NCI-H2196 (cell line): ENCODE data around the gene SLC39A7.

Source experiments
- DNase-seq: peaks from one replicate; lab custom pipeline; 2025; ENCODE audit not compliant: unreplicated experiment; lab: John Stamatoyannopoulos, UW

The SLC39A7 gene

DNA sequence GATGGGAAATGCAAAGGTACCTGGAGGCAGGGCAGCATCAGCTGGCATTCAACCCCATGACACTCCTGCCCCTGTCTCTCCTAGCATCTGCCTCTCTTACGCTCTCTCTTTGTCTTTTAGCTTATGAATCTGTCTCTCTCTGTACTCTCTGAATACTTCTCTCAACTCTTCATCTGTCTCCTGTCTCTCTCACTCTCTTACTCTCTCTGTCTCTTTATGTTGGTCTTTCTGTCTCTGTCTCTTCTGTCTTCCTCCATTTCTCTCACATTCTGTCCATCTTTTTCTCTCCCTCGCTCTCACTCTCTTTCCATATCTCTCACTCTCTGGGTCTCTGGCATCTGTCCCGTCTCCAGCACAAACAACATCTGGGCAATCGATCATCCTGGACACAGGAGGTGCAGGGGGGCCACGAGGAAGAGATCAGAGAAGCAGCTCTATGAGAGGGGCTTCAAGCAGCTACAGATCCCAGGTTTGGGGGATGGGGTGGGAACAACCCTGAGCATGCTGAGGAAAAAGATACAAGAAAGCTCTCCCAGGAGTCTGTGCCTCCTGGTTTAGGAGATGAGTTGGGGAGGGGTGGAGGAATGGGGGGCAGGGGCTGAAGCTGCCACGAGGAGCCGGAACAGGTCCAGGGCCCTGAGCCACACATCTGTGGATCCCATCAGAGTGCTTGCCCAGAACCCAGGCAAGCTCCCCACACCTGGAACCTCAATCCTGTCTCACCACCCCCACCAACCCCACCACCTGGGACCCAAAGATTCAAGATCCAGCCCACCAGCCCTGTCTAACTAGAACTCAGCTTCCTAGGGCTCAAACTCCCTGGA, 10.8 kb upstream of the SLC39A7 start:
- DNase-seq, result no peak

DNA sequence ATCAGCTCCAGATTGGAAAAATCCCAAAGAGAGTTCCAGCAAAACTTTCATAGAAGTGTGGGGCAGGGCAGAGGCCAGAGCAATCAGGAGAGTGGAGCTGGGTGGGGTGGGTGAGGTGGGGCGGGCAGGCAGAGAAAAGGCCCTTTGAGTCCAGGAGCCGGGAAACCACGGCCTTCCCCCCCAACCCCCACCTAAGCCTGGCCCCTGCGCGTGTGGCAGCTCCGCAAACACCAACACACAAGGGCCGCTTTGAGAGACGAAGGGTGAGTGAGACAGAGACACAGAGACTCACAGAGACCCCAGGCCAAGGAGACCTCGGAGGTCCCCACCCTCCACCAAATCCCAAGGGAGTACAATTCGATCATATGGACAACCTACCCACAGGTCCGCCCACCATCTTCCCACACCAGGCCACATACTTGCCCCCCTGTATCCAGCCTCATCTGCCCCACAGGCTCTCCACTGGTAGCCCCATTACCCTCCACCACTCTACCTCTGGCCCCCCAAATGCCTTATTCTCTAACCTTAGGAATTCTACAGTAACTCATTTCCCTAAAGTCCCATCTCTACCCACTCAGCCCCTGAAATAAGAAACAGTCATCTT, 10.1 kb upstream of the SLC39A7 start:
- no peak for DNase-seq

DNA sequence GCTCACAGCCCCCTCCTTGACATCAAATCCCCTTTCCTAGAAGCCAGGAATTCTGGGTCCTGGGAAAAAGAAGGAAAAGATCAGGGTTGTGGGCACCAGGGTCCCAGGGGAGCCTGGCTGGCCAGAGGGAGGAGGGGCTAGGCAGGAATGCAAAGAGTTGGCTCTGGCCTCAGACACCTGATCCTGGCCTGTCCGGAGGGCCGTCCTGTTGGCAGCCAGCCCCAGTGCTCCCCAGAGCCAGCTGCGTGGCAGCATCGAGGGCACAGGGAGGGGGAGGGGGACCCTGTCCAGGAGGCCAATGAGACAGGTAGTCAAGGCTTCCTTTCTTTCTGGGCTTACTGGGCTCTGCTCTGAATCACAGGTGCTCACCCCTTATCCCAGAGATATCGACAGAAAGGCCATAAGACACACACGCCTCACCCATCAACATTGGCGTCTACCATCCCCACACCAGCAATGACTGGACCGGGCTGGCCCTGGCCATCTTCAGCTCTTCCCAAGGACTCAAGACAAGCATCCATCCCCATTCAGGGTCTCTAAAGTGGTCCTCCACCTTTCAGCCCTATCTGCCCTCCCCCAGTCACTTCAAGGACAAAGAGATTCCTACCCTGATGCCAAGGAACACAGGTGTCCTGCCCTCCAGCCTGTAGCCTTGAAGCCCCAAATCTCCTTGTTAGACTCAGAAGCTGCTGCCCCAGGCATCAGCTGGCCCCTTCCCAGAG, 9.1 kb upstream of the SLC39A7 start:
- DNase-seq, result peak; percentile 88

DNA sequence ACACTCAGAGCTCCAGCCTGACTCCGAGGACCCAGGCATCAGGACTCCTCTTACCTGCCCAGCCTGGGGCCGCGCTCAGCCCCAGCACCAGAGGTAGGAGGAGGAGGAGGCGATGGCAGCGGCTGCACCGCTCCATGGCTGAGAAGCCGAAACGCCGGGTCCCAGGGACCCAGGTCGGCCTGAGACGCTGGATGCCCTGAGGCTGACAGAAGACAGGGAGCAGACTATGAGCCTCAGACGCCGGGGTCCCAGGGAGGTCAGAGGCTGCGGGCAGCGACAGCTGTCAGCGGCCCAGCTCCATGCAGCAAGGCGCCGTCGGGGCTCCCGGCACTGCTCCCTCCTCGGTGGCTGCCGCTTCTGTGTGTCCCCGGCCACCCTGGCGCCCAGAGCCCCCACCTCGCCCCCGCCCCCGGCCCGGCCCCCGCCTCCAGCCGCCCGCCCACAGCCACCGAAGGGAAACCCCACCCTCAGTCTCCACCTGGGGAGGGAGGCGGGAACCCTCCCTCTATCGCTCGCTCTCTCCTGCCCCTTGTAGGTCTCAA, 8.5 kb upstream of the SLC39A7 start, which contains the start of gene COL11A2:
Gene COL11A2 (minus strand): TSS at position 363 of the 542 bp plus-strand sequence. CDS start 227 bp downstream, at position 136.
- DNase-seq, result no peak

- no peak for DNase-seq
Observed at GRCh38 chr6:33192671-33193602, 7.7 kb upstream of the SLC39A7 start.

DNA sequence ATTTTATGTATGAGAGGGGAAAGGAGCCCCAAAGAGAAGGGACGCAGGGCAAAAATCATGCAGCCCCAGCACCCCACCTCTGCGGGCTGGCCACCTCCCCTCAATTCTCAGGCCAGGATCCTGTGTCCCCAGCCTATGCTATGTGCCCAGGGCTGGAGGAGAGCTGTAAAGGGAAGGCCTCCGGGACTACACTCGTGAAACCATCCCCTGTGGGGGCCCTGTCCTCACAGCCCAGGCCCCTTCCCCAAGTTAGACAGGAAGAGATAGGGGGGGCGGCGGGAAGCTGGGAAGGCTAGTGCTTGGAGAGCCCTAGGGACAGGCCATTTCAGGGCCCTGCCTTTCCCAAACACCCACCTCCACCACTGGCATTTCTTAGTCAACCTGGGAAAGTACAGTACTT, 7.0 kb upstream of the SLC39A7 start:
- no peak for DNase-seq

- no peak for DNase-seq
Observed at GRCh38 chr6:33194431-33194979, 6.2 kb upstream of the SLC39A7 start.

GRCh38 chr6:33195304-33196165, 5.1 kb upstream of the SLC39A7 start:
- no peak for DNase-seq

- DNase-seq, result peak; percentile 93
Observed at GRCh38 chr6:33197431-33198048, 3.1 kb upstream of the SLC39A7 start.

GRCh38 chr6:33198159-33198852, 2.4 kb upstream of the SLC39A7 start:
- no peak for DNase-seq

GRCh38 chr6:33198853-33199436, 1.7 kb upstream of the SLC39A7 start:
- no peak for DNase-seq

GRCh38 chr6:33199687-33200218, 914 bp upstream of the SLC39A7 start:
- DNase-seq, result peak; percentile 92

GRCh38 chr6:33201147-33201545, 479 bp downstream of the SLC39A7 start:
- DNase-seq, result no peak

DNA sequence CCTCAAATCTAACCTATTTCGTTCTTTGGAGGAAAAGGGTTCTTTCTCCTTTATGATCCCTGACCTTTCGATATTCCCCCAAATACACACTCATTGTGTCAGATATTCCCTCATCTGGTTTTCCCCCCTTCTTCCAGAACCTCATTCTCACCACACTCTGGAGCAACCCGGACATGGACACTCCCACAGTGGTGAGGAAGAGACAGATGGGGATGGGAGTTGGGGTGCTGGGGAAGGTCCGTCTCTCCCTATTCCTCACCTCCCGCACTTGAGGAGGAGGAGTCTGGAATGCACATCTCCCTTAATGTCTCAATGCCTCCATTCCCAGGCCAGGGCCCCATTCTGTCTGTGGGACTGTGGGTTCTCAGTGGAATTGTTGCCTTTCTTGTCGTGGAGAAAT, 1.3 kb downstream of the SLC39A7 start:
- no peak for DNase-seq

DNA sequence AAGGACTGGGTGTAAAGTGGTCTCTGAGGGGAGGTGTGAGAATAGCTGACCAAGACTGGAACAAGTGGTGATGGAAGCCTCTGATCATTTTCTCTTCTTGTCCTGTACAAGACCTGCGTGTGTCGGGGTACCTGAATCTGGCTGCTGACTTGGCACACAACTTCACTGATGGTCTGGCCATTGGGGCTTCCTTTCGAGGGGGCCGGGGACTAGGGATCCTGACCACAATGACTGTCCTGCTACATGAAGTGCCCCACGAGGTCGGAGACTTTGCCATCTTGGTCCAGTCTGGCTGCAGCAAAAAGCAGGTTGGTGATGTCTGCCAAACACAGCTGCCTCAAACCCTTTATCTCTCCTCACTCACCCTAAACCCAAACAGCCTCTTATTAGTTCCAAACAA, 2.1 kb downstream of the SLC39A7 start:
- no peak for DNase-seq

GRCh38 chr6:33203443-33204164, 2.9 kb downstream of the SLC39A7 start:
- DNase-seq, result no peak

DNA sequence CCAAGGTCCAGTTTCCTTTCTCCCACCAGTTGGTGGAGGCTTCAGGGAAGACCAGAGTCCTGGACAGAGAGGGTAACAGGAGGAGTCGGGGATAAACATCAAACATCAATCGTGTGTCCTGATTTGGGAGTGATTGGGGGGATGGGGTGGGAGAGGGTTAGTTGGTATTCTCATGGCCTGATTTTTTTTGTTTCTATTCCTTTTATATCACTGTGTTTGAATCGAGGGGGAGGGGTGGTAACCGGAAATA, 3.4 kb downstream of the SLC39A7 start:
- DNase-seq, result no peak
